Smooth muscle cell (in vitro differentiated cells): ENCODE results near the gene ADAMTSL4. TPM values are rescaled to one million over a fixed set of nuclear protein-coding genes. Genes with fewer than 3 reads are reported as not detected.

Source experiments
- DNase-seq: peaks from one replicate; lab custom pipeline; 2025; ENCODE audit not compliant: unreplicated experiment; lab: John Stamatoyannopoulos, UW
- H2AFZ ChIP-seq: fragments of 200-600 bp; sonication (generic); 2 replicates; pipeline ENCODE4 v1.6.0; 2016; ENCODE audit warnings: antibody characterized with exemption, low read depth, mild to moderate bottlenecking
- H3F3A ChIP-seq: fragments of 200-600 bp; sonication (generic); 2 replicates; pipeline ENCODE4 v1.6.0; 2017; ENCODE audit warnings: antibody characterized with exemption, low read depth
- H3K27ac ChIP-seq: fragments of 200-600 bp; sonication (generic); 2 replicates; pipeline ENCODE4 v1.5.1; 2016; ENCODE audit warnings: low read depth, mild to moderate bottlenecking
- H3K27me3 ChIP-seq: fragments of 200-600 bp; sonication (generic); 2 replicates; pipeline ENCODE4 v1.6.1; 2016; ENCODE audit warnings: low read depth, mild to moderate bottlenecking
- H3K36me3 ChIP-seq: fragments of 200-600 bp; sonication (generic); 2 replicates; pipeline ENCODE4 v1.5.1; 2016; ENCODE audit warnings: low read depth
- H3K4me1 ChIP-seq: fragments of 200-600 bp; sonication (generic); 2 replicates; pipeline ENCODE4 v1.5.1; 2016; ENCODE audit warnings: low read depth
- H3K4me2 ChIP-seq: fragments of 200-600 bp; sonication (generic); 2 replicates; pipeline ENCODE4 v1.6.0; 2016; ENCODE audit warnings: mild to moderate bottlenecking
- H3K4me3 ChIP-seq: fragments of 200-600 bp; sonication (generic); 2 replicates; pipeline ENCODE4 v1.5.1; 2016; ENCODE audit warnings: mild to moderate bottlenecking
- H3K79me2 ChIP-seq: fragments of 200-600 bp; sonication (generic); 2 replicates; pipeline ENCODE4 v1.6.0; 2016; ENCODE audit warnings: low read depth, mild to moderate bottlenecking
- H3K9ac ChIP-seq: fragments of 200-600 bp; sonication (generic); 2 replicates; pipeline ENCODE4 v1.6.0; 2016; ENCODE audit warnings: low read depth
- H3K9me3 ChIP-seq: fragments of 200-600 bp; sonication (generic); replicated peaks from 2 replicates; pipeline ENCODE4 v1.5.1; 2016; ENCODE audit warnings: low read depth
- H4K20me1 ChIP-seq: fragments of 200-600 bp; sonication (generic); 2 replicates; pipeline ENCODE4 v1.6.0; 2016; ENCODE audit warnings: low read depth
- WGBS: methylation state at CpG from one replicate; pipeline ENCODE4 v1.1.7; 2016; ENCODE audit warnings: low lambda C conversion rate; 5-methylcytosine and 5-hydroxymethylcytosine counted together
- polyA plus RNA-seq: library from polyadenylated mRNA; unstranded; fragments of >200 nt; fragmentation: Nextera tagmentation; extraction: Ambion mirVana; gene quantifications from 2 replicates; pipeline ENCODE4 v1.2.1, GENCODE V29; 2016
- total RNA-seq: library from RNA; depleted of rRNA; stranded (reverse); fragments of >200 nt; gene quantifications from 2 replicates; pipeline ENCODE4 v1.2.3, GENCODE V29; 2014
- TF ChIP-seq, protein P1 (sequence below): fragments of 200-600 bp; sonication (generic); IDR thresholded peaks from 2 replicates; pipeline ENCODE4 v1.5.1; 2017; ENCODE audit warnings: borderline replicate concordance, mild to moderate bottlenecking, antibody characterized with exemption; ENCODE audit not compliant: insufficient read depth, poor library complexity, severe bottlenecking

The ADAMTSL4 gene
- total and polyA plus RNA-seq, 2 experiments from 2014 or later = 6.4 to 8.4 TPM

DNA sequence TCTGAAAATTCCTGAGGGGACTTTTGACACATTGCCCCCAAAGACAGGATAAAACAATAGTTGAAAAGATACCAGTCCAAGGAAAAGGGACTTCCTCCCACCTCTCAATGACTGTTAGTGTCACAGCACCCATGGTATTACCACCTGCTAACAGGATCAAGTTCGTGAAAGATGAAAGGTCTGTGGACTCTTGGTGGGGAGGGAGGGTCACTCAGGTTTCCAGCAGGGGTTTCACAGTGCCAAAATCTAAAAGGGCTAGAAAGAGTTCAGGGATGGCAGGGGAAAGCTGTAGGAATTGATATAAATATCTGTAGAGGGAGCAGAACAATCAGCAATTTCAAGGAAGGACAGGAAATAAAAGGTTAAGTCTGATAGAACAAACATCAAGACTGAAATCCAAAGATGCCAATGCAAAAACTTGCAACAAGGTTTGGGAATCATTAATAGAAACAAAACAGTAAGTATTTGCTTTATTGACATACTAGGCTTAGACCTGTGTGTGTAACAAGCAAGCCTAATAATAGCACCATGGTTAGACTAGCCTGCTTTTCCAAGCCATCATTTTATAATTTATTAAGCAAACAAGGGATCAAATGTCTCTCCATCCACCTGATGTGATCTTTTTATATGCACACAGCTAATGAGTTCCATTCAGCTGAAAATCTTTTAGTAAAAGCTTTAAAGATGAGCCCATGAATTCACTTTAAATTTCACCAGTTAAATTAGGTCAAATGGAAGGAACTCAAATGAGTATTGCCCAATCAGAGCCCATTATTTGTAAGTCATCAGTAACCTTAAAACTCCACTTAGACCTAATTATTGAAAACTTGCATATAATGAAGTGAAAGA, 26.5 kb downstream of the ADAMTSL4 start:
- Histone ChIP-seq H4K20me1 (peaks cover 86% of the 10 kb centered on the region), H3K27ac (peak overlapping the region; percentile 96), H3K9ac (peak overlapping the region; percentile 99), H3K27me3 (no peaks in the 10 kb centered on the region), H3K36me3 (peaks cover 32% of the 10 kb centered on the region), H3K4me1 (peaks cover 27% of the 10 kb centered on the region), H3K4me2 (peak overlapping the region; percentile 83), H3F3A (peaks cover 70% of the 10 kb centered on the region), H2AFZ (no peak overlapping the region), H3K79me2 (peaks cover 88% of the 10 kb centered on the region), H3K4me3 (peak overlapping the region; percentile 92), H3K9me3 (no peaks in the 10 kb centered on the region)
- WGBS = 38% methylated on average over 1 of the region's 1 CpG
- DNase-seq = no peak
- TF ChIP-seq, protein P1, sequence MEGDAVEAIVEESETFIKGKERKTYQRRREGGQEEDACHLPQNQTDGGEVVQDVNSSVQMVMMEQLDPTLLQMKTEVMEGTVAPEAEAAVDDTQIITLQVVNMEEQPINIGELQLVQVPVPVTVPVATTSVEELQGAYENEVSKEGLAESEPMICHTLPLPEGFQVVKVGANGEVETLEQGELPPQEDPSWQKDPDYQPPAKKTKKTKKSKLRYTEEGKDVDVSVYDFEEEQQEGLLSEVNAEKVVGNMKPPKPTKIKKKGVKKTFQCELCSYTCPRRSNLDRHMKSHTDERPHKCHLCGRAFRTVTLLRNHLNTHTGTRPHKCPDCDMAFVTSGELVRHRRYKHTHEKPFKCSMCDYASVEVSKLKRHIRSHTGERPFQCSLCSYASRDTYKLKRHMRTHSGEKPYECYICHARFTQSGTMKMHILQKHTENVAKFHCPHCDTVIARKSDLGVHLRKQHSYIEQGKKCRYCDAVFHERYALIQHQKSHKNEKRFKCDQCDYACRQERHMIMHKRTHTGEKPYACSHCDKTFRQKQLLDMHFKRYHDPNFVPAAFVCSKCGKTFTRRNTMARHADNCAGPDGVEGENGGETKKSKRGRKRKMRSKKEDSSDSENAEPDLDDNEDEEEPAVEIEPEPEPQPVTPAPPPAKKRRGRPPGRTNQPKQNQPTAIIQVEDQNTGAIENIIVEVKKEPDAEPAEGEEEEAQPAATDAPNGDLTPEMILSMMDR = no peak

DNA sequence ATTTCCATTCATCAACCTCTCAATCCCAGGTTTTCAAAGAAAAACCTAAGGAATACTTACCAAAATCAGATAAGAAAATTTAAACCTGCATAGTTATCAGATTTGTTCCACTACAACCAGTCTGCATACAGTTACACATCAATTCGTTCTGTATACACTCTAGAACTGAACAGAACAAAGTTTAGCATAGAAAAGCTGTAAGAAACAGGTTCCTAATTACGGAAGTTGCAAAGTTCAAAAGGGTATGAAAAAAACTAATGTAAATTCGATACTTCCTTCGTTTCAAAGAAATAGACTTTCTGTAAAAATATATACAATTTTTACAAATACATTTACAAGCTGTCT, 27.1 kb downstream of the ADAMTSL4 start:
- peaks cover 27% of the 10 kb centered on the region for H3K4me1 ChIP-seq
- H4K20me1 ChIP-seq = peaks cover 80% of the 10 kb centered on the region

DNA sequence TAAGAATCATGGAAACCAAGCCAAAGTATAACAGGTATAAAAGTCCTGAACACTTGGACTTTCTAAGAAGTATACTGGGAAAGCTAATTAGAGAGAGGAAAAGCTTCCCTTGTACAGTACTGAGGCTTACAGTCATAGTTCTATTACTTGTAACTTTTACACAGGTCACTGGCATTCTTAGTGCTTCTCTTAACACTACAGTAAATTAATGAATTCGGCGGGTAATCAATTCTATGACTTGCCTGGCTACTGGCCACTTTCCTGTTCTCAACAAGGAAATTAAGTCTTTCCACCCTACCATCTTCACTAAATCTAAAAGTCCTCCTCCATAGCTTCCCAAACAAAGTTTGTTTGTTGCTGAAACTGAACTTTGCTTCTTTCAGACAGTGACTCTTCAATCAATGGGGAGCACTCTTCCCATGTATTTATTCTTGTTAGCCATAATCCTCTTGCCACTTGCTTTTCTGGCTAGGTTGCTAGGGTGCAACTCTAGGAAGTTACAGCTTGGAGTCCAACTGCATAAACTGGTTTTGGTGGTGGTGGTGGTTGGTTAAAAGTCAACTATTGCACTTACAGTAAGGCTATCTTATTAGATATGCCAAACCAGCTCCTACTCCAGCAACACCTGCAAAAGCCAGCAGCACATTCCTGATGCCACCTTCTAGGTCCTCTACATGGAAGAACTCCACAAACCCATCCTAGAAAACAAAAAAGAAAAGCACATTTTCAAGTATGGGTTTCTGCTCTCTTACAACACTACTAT, 27.8 kb downstream of the ADAMTSL4 start:
- Histone ChIP-seq H3K36me3 (peaks cover 32% of the 10 kb centered on the region), H3K79me2 (peaks cover 83% of the 10 kb centered on the region), H3K9ac (peak overlapping the region; percentile 99), H3K9me3 (no peaks in the 10 kb centered on the region), H3K4me1 (peaks cover 27% of the 10 kb centered on the region), H3K4me3 (peak overlapping the region; percentile 92), H3F3A (peaks cover 62% of the 10 kb centered on the region), H3K4me2 (peak overlapping the region; percentile 83), H3K27ac (peak overlapping the region; percentile 96), H2AFZ (no peak overlapping the region), H3K27me3 (no peaks in the 10 kb centered on the region), H4K20me1 (peaks cover 74% of the 10 kb centered on the region)
- TF ChIP-seq, protein P1 = no peak
- 14% methylated on average over 2 of the region's 2 CpGs for WGBS
- no peak for DNase-seq

More for the DNA sequence above, 27.1 kb downstream of the ADAMTSL4 start:
- Histone ChIP-seq H3K36me3 (peaks cover 32% of the 10 kb centered on the region), H3K9me3 (no peaks in the 10 kb centered on the region), H3K79me2 (peaks cover 84% of the 10 kb centered on the region), H3K9ac (peak overlapping the region; percentile 99), H3F3A (peaks cover 64% of the 10 kb centered on the region), H3K4me3 (peak overlapping the region; percentile 92), H3K27ac (peak overlapping the region; percentile 96), H2AFZ (no peak overlapping the region), H3K4me2 (peak overlapping the region; percentile 83), H3K27me3 (no peaks in the 10 kb centered on the region)
- 52% methylated on average over 4 of the region's 4 CpGs for WGBS
- TF ChIP-seq, protein P1 = no peak
- DNase-seq = no peak
